ENCODE measurements around the gene ROS1. TPM values are rescaled to one million over a fixed set of nuclear protein-coding genes. Genes with fewer than 3 reads are reported as not detected.
"Not testable (repeated sequence)": the region's sequence is repeated elsewhere in the genome, so short reads cannot be mapped to it uniquely, and the experiment has no call there.

The ROS1 gene
- total RNA-seq, 4 donors from 2014 or later, result 0.18 to 0.94 (median 0.47) TPM; not detected in 1

GRCh38 chr6:117375446-117375845 lies 50.3 kb downstream of the ROS1 start:
- no peak for TF ChIP-seq POLR2A (IDR thresholded peaks at IDR 0.05)
- TF ChIP-seq CTCF (IDR thresholded peaks at IDR 0.05), result no peak
- Histone ChIP-seq H3K36me3 (no peaks in the 10 kb centered on the region), H3K9me3 (no peaks in the 10 kb centered on the region), H3K4me1 (no peaks in the 10 kb centered on the region), H3K27me3 (no peaks in the 10 kb centered on the region), H3K27ac (no peak overlapping the region), H3K4me3 (no peak overlapping the region)
- no peak for DNase-seq

GRCh38 chr6:117373211-117373813 lies 52.4 kb downstream of the ROS1 start:
- no peaks in the 10 kb centered on the region for H3K4me1 ChIP-seq
- TF ChIP-seq CTCF (IDR thresholded peaks at IDR 0.05), result no peak
- TF ChIP-seq POLR2A (IDR thresholded peaks at IDR 0.05), result no peak
- H3K36me3 ChIP-seq, result no peaks in the 10 kb centered on the region
- H3K9me3 ChIP-seq, result no peaks in the 10 kb centered on the region
- H3K27me3 ChIP-seq, result no peaks in the 10 kb centered on the region
- H3K4me3 ChIP-seq, result no peak overlapping the region
- H3K27ac ChIP-seq, result no peak overlapping the region
- no peak for DNase-seq

GRCh38 chr6:117372289-117372688 lies 53.5 kb downstream of the ROS1 start:
- not testable (repeated sequence) for DNase-seq, H3K27ac ChIP-seq, H3K27me3 ChIP-seq, H3K4me1 ChIP-seq, H3K4me3 ChIP-seq, H3K36me3 ChIP-seq, H3K9me3 ChIP-seq

GRCh38 chr6:117371492-117371891 lies 54.2 kb downstream of the ROS1 start:
- H3K27ac ChIP-seq, result no peak overlapping the region
- DNase-seq, result no peak
- H3K27me3 ChIP-seq, result no peaks in the 10 kb centered on the region
- H3K36me3 ChIP-seq, result no peaks in the 10 kb centered on the region
- no peaks in the 10 kb centered on the region for H3K4me1 ChIP-seq
- TF ChIP-seq CTCF (IDR thresholded peaks at IDR 0.05) (no peak), POLR2A (IDR thresholded peaks at IDR 0.05) (no peak)
- H3K4me3 ChIP-seq, result no peak overlapping the region
- H3K9me3 ChIP-seq, result no peaks in the 10 kb centered on the region

- Histone ChIP-seq H3K4me1 (no peaks in the 10 kb centered on the region), H3K27me3 (no peaks in the 10 kb centered on the region), H3K4me3 (no peak overlapping the region), H3K27ac (no peak overlapping the region), H3K36me3 (no peaks in the 10 kb centered on the region), H3K9me3 (no peaks in the 10 kb centered on the region)
- no peak for DNase-seq
- TF ChIP-seq CTCF (IDR thresholded peaks at IDR 0.05) (no peak), POLR2A (IDR thresholded peaks at IDR 0.05) (no peak)
Observed at GRCh38 chr6:117359581-117359980, 66.2 kb downstream of the ROS1 start.

GRCh38 chr6:117354671-117355070 lies 71.1 kb downstream of the ROS1 start:
- Histone ChIP-seq H3K4me3 (no peak overlapping the region), H3K4me1 (no peaks in the 10 kb centered on the region), H3K36me3 (no peaks in the 10 kb centered on the region), H3K9me3 (no peaks in the 10 kb centered on the region), H3K27ac (no peak overlapping the region), H3K27me3 (no peaks in the 10 kb centered on the region)
- DNase-seq, result no peak
- TF ChIP-seq CTCF (IDR thresholded peaks at IDR 0.05) (no peak), POLR2A (IDR thresholded peaks at IDR 0.05) (no peak)
